Pancreas (tissue), 10 donors: ENCODE data around the gene TASL. TPM values are rescaled to one million over a fixed set of nuclear protein-coding genes. Genes with fewer than 3 reads are reported as not detected.

ENCODE experiments used
- ATAC-seq, 4 donors: fragments of 200-7000 bp; cut with Tn5 transposase; one replicate each; pipeline versions ENCODE4 v1.8.0 to v1.9.1; 2020; ENCODE audit warnings: mild to moderate bottlenecking in 4 of 4, moderate library complexity in 4 of 4
- DNase-seq, 6 donors: peaks; one replicate each; pipeline ENCODE4 v3.0.0-alpha.2; 2020
- FAIRE-seq: peaks from 2 replicates; lab custom pipeline; 2012; peaks lifted over from hg19 to GRCh38; lab: Jason Lieb, UNC
- H3K27ac ChIP-seq, 4 donors: fragments of 200-600 bp; sonication (generic); 1 replicate in 3 of 4; 2 replicates in 1 of 4; pipeline versions ENCODE4 v1.5.0 to v1.8.0; 2020
- H3K27me3 ChIP-seq, 4 donors: fragments of 200-600 bp; one replicate each; pipeline ENCODE4 v1.8.0; 2021
- H3K36me3 ChIP-seq, 3 donors: fragments of 200-600 bp; sonication (generic) in 1 of 3; one replicate each; pipeline versions ENCODE4 v1.5.0 to v1.8.0; 2020 to 2021
- H3K4me1 ChIP-seq, 3 donors: fragments of 200-600 bp; one replicate each; pipeline ENCODE4 v1.8.0; 2021
- H3K4me3 ChIP-seq, 4 donors: fragments of 200-600 bp; sonication (generic) in 2 of 4; one replicate each; pipeline versions ENCODE4 v1.5.0 to v1.8.0; 2020 to 2021
- H3K9me3 ChIP-seq, 4 donors: fragments of 200-600 bp; one replicate each; pipeline ENCODE4 v1.8.0; 2021
- WGBS, 2 donors: extraction: QIAGEN DNeasy Blood & Tissue Kit; methylation state at CpG; one replicate each; pipeline ENCODE4 v1.1.7; 2013; 5-methylcytosine and 5-hydroxymethylcytosine counted together
- intact Hi-C, 3 donors: fragments of 100-400 bp; cut with DNase I; formaldehyde crosslinking; loops; one replicate each; pipeline versions ENCODE4 v1.11.1 to v1.14.2; 2022
- polyA plus RNA-seq, 2 donors: library from polyadenylated mRNA; stranded (reverse); fragments of 200-250 nt; gene quantifications; one replicate each; pipeline ENCODE4 v1.2.3, GENCODE V29; 2013
- total RNA-seq, 6 donors: library from RNA; stranded (reverse); fragmentation: NEBNext Ultra II Directional in 4 of 6; extraction: Animal tissue kit (Norgen Biotek cat#: 25700) in 4 of 6; gene quantifications; one replicate each; pipeline versions ENCODE4 v1.2.1 to v1.2.4, GENCODE V29; 2021 to 2023
- TF ChIP-seq, protein P1 (sequence below), 4 donors: fragments of 200-600 bp; sonication (generic) in 3 of 4; IDR thresholded peaks; one replicate each; pipeline versions ENCODE4 v1.5.0 to v1.8.0; 2021; ENCODE audit warnings: antibody characterized with exemption in 4 of 4
- donor health status: healthy with polysubstance abuse.
- donor health status: DM: no; HTN: no; CAD: no; lungs with moderate emphysema.
- donor health status: DM: no; HTN: no; CAD: no.
- donor health status: control.
- donor health status: control.
- donor health status: Bipolar disorder and iron deficiency.
- donor health status: DM: yes; HTN: yes; CAD: no.
- donor health status: DM: no; HTN: no; CAD: no.
- donor health status: DM: no; HTN: no; CAD: no.
- donor health status: DM: yes; HTN: yes; CAD: no.

The TASL gene
- total and polyA plus RNA-seq, 8 donors, result 0.09 to 3.0 (median 0.27) TPM; not detected in 1

- H3K4me3 ChIP-seq, result no peak overlapping the region
- intact Hi-C loops, result no loop called here
- H3K36me3 ChIP-seq, result no peaks in the 10 kb centered on the region
- no peaks in the 10 kb centered on the region for H3K9me3 ChIP-seq
- TF ChIP-seq, protein P1, sequence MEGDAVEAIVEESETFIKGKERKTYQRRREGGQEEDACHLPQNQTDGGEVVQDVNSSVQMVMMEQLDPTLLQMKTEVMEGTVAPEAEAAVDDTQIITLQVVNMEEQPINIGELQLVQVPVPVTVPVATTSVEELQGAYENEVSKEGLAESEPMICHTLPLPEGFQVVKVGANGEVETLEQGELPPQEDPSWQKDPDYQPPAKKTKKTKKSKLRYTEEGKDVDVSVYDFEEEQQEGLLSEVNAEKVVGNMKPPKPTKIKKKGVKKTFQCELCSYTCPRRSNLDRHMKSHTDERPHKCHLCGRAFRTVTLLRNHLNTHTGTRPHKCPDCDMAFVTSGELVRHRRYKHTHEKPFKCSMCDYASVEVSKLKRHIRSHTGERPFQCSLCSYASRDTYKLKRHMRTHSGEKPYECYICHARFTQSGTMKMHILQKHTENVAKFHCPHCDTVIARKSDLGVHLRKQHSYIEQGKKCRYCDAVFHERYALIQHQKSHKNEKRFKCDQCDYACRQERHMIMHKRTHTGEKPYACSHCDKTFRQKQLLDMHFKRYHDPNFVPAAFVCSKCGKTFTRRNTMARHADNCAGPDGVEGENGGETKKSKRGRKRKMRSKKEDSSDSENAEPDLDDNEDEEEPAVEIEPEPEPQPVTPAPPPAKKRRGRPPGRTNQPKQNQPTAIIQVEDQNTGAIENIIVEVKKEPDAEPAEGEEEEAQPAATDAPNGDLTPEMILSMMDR (IDR thresholded peaks at IDR 0.05), result no peak
- no peaks in the 10 kb centered on the region for H3K4me1 ChIP-seq
- no peak for FAIRE-seq
- no peak overlapping the region for H3K27ac ChIP-seq
- whole genome bisulfite sequencing, 2 donors, result 91 to 94% methylated on average over 3 of the region's 3 CpGs
- peak in 1 of 4 donors; percentile 18 for ATAC-seq
- DNase-seq, result no peak
- peaks cover 0 to 3% (median 1%) of the 10 kb centered on the region in 4 donors for H3K27me3 ChIP-seq
These were observed 42.6 kb upstream of the TASL start for GRCh38 chrX:30620125-30620524.

GRCh38 chrX:30618160-30618765, 40.7 kb upstream of the TASL start:
- Histone ChIP-seq H3K27me3 (peaks cover 0 to 3% (median 1%) of the 10 kb centered on the region in 4 donors), H3K36me3 (no peaks in the 10 kb centered on the region), H3K27ac (no peak overlapping the region), H3K9me3 (no peaks in the 10 kb centered on the region), H3K4me3 (no peak overlapping the region), H3K4me1 (no peaks in the 10 kb centered on the region)
- TF ChIP-seq, protein P1 (IDR thresholded peaks at IDR 0.05), result no peak
- WGBS, 2 donors, result 53 to 63% methylated on average over 7 of the region's 7 CpGs
- ATAC-seq, result peak in 3 of 4 donors; percentile 32 to 46 (median 44)
- FAIRE-seq, result no peak
- DNase-seq, result no peak
- intact Hi-C loops, result no loop called here

- H3K27me3 ChIP-seq, result peaks cover 0 to 3% (median 0%) of the 10 kb centered on the region in 4 donors
- no peak overlapping the region for H3K27ac ChIP-seq
- H3K36me3 ChIP-seq, result no peaks in the 10 kb centered on the region
- intact Hi-C loops, result no loop called here
- DNase-seq (no peak), ATAC-seq (no peak), FAIRE-seq (no peak)
- TF ChIP-seq, protein P1 (IDR thresholded peaks at IDR 0.05), result no peak
- WGBS, 2 donors, result 58 to 72% methylated on average over 4 of the region's 4 CpGs
- no peaks in the 10 kb centered on the region for H3K9me3 ChIP-seq
- H3K4me1 ChIP-seq, result no peaks in the 10 kb centered on the region
- H3K4me3 ChIP-seq, result no peak overlapping the region
These were observed 37.7 kb upstream of the TASL start for GRCh38 chrX:30615229-30615628.

DNA sequence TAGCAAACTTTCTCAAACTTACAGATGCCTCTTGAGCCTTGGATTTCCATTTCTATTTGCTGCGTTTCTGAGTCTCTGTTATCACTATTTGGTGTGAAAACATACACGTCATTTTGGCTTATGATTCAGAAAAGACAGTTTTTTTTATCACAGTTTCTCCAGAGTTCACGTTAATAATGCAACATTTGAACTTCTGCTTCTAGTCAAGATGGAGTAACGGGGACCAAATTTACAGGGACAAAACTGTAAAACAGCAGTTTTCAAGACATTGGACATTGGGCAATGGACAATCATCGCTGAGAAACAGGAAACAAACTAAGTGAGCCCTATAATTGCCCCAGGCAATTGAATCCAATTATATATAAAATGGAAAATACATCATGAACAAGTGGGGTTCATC, 36.2 kb upstream of the TASL start:
- no peak overlapping the region for H3K4me3 ChIP-seq
- H3K36me3 ChIP-seq, result no peaks in the 10 kb centered on the region
- TF ChIP-seq, protein P1 (IDR thresholded peaks at IDR 0.05), result no peak
- 47 to 61% methylated on average over 5 of the region's 5 CpGs for WGBS, 2 donors
- DNase-seq (no peak), ATAC-seq (peak in 1 of 4 donors; percentile 43), FAIRE-seq (peak; percentile 53)
- H3K4me1 ChIP-seq, result no peaks in the 10 kb centered on the region
- intact Hi-C loops, result no loop called here
- H3K27me3 ChIP-seq, result peaks cover 0 to 3% (median 0%) of the 10 kb centered on the region in 4 donors
- H3K27ac ChIP-seq, result no peak overlapping the region
- no peaks in the 10 kb centered on the region for H3K9me3 ChIP-seq

GRCh38 chrX:30612250-30612655, 34.7 kb upstream of the TASL start:
- TF ChIP-seq, protein P1 (IDR thresholded peaks at IDR 0.05), result no peak
- Histone ChIP-seq H3K4me3 (no peak overlapping the region), H3K36me3 (no peaks in the 10 kb centered on the region), H3K4me1 (no peaks in the 10 kb centered on the region), H3K27ac (no peak overlapping the region), H3K9me3 (no peaks in the 10 kb centered on the region), H3K27me3 (peaks cover 0 to 3% (median 0%) of the 10 kb centered on the region in 4 donors)
- FAIRE-seq (no peak), DNase-seq (no peak), ATAC-seq (peak; percentile 38 to 73 (median 54))
- intact Hi-C loops, result no loop called here
- 34 to 59% methylated on average over 6 of the region's 6 CpGs for WGBS, 2 donors
